ENCODE results near the gene CDKAL1.
A peak's percentile ranks its signal among the peaks of the same experiment; 100 is the strongest.

Gene CDKAL1

DNA sequence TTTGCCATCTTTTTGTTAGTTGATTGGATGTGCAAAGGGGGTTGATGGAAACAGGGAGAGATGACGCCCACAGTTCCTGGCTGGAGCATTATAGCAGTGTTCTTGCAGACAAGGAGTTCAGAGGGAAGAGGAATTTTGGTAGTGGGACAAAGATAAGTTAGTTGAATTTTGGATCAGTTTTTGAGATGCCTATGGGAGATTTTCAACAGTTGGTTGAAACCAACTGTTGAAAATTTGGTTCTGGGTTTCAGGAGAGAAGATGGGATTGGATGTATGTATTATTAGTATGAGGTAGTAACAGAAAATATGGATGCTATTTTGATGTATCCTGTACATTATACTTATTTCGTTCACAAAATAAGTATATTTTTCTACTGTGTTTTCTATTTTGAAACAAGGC lies 274.2 kb downstream of the CDKAL1 start:
- no peak overlapping the region for H3K4ac ChIP-seq (ENCODE audit: low read depth, low read length)
- no peak for DNase-seq
- H2BK5ac ChIP-seq (ENCODE audit: low read length) = no peak overlapping the region
- H3K4me1 ChIP-seq (ENCODE audit: control insufficient read depth, low read depth, low read length) = peaks cover 6% of the 10 kb centered on the region
- H3K23ac ChIP-seq (ENCODE audit: low read length) = no peak overlapping the region
- no peak overlapping the region for H2AK5ac ChIP-seq (ENCODE audit: low read length)
- no peaks in the 10 kb centered on the region for H3K36me3 ChIP-seq (ENCODE audit: control insufficient read depth, insufficient read depth, low read length)
- H3K79me2 ChIP-seq (ENCODE audit: control insufficient read depth, insufficient read depth, low read length) = no peaks in the 10 kb centered on the region
- H3K79me1 ChIP-seq (ENCODE audit: low read length) = no peaks in the 10 kb centered on the region
- no peak overlapping the region for H3K9ac ChIP-seq (ENCODE audit: low read length)
- no peak overlapping the region for H4K5ac ChIP-seq (ENCODE audit: low read length)
- H3K18ac ChIP-seq (ENCODE audit: low read length) = no peak overlapping the region
- no peak overlapping the region for H4K8ac ChIP-seq (ENCODE audit: low read depth, low read length)
- H3K4me3 ChIP-seq (ENCODE audit: low read length) = no peak overlapping the region
- peak overlapping the region; percentile 85 for H2BK15ac ChIP-seq (replicated peaks; ENCODE audit: low read depth)
- no peak overlapping the region for H2BK120ac ChIP-seq (ENCODE audit: low read depth, low read length)
- peak overlapping the region; percentile 38 for H3K56ac ChIP-seq (ENCODE audit: low read length)
- H3K27me3 ChIP-seq (ENCODE audit: insufficient read depth, low read length, poor library complexity) = no peaks in the 10 kb centered on the region
- no peak overlapping the region for H3K4me2 ChIP-seq (ENCODE audit: low read length)
- WGBS (ENCODE audit: extremely low coverage, insufficient coverage, low lambda C conversion rate) = no CpG with 5 or more reads among the region's 2 CpGs
- H3K27ac ChIP-seq (ENCODE audit: low read depth, low read length) = no peak overlapping the region

DNA sequence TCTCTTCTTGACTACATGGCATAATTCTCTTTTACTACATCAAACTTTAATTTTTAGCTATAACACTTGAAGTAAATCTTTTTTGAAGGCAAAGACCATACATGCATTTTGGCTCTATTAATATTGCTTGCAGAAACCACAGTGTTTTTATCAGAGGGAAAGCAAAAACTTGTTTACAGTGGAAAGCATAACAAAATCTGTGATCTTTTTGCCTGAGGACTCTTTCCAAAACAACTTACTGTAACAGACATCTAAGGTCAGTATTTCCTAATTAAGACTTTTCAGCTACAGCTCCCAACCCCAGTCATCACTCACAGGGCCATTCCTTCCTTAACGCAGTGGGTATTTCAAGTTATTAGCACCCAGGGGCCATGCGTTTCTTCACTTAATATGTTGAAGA lies 274.7 kb downstream of the CDKAL1 start:
- H3K27ac ChIP-seq (ENCODE audit: low read depth, low read length) = no peak overlapping the region
- WGBS (ENCODE audit: extremely low coverage, insufficient coverage, low lambda C conversion rate) = no CpG with 5 or more reads among the region's 2 CpGs

DNA sequence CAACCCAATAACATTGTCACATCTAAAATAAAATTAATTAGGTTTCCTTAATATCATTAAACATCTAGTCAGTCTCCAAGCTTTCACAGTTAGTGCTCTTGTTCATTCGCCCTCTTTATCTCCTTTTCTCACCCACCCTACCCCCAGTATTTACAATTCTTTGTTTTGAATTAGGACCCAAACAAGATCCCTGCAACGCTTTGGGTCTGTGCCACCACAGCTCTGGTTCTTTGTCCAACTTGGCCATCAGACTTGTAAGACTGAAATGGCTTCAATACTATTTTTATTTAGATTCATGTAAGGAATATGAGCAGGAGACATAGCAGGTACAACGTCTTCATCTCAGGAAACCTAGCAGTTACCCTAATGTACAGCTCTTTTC lies 276.5 kb downstream of the CDKAL1 start:
- Histone ChIP-seq H3K9ac (ENCODE audit: low read length) (peak overlapping the region; percentile 47), H3K18ac (ENCODE audit: low read length) (peak overlapping the region; percentile 95), H2BK120ac (ENCODE audit: low read depth, low read length) (peak overlapping the region; percentile 93), H3K4me3 (ENCODE audit: low read length) (no peak overlapping the region), H3K4me2 (ENCODE audit: low read length) (no peak overlapping the region), H4K5ac (ENCODE audit: low read length) (no peak overlapping the region), H2AK5ac (ENCODE audit: low read length) (no peak overlapping the region), H3K23ac (ENCODE audit: low read length) (no peak overlapping the region), H3K4me1 (ENCODE audit: control insufficient read depth, low read depth, low read length) (peaks cover 6% of the 10 kb centered on the region), H2BK5ac (ENCODE audit: low read length) (peak overlapping the region; percentile 36), H3K56ac (ENCODE audit: low read length) (peak overlapping the region; percentile 78), H3K79me1 (ENCODE audit: low read length) (no peaks in the 10 kb centered on the region), H2BK15ac (replicated peaks; ENCODE audit: low read depth) (peak overlapping the region; percentile 28), H3K36me3 (ENCODE audit: control insufficient read depth, insufficient read depth, low read length) (no peaks in the 10 kb centered on the region), H3K79me2 (ENCODE audit: control insufficient read depth, insufficient read depth, low read length) (no peaks in the 10 kb centered on the region), H4K8ac (ENCODE audit: low read depth, low read length) (no peak overlapping the region), H3K27me3 (ENCODE audit: insufficient read depth, low read length, poor library complexity) (no peaks in the 10 kb centered on the region), H3K27ac (ENCODE audit: low read depth, low read length) (peak overlapping the region; percentile 92), H3K4ac (ENCODE audit: low read depth, low read length) (no peak overlapping the region)
- no CpG with 5 or more reads among the region's 3 CpGs for WGBS (ENCODE audit: extremely low coverage, insufficient coverage, low lambda C conversion rate)
- no peak for DNase-seq

More for the DNA sequence above, 274.7 kb downstream of the CDKAL1 start:
- H3K79me2 ChIP-seq (ENCODE audit: control insufficient read depth, insufficient read depth, low read length) = no peaks in the 10 kb centered on the region
- no peak overlapping the region for H2BK120ac ChIP-seq (ENCODE audit: low read depth, low read length)
- H2AK5ac ChIP-seq (ENCODE audit: low read length) = no peak overlapping the region
- H4K8ac ChIP-seq (ENCODE audit: low read depth, low read length) = no peak overlapping the region
- no peak overlapping the region for H2BK15ac ChIP-seq (replicated peaks; ENCODE audit: low read depth)
- peaks cover 6% of the 10 kb centered on the region for H3K4me1 ChIP-seq (ENCODE audit: control insufficient read depth, low read depth, low read length)
- no peak overlapping the region for H3K4me2 ChIP-seq (ENCODE audit: low read length)
- H3K36me3 ChIP-seq (ENCODE audit: control insufficient read depth, insufficient read depth, low read length) = no peaks in the 10 kb centered on the region
- H3K79me1 ChIP-seq (ENCODE audit: low read length) = no peaks in the 10 kb centered on the region
- no peak for DNase-seq
- no peak overlapping the region for H3K56ac ChIP-seq (ENCODE audit: low read length)
- no peak overlapping the region for H2BK5ac ChIP-seq (ENCODE audit: low read length)
- H3K23ac ChIP-seq (ENCODE audit: low read length) = no peak overlapping the region
- H3K9ac ChIP-seq (ENCODE audit: low read length) = no peak overlapping the region
- H3K27me3 ChIP-seq (ENCODE audit: insufficient read depth, low read length, poor library complexity) = no peaks in the 10 kb centered on the region
- no peak overlapping the region for H4K5ac ChIP-seq (ENCODE audit: low read length)
- H3K18ac ChIP-seq (ENCODE audit: low read length) = no peak overlapping the region
- H3K4me3 ChIP-seq (ENCODE audit: low read length) = no peak overlapping the region
- no peak overlapping the region for H3K4ac ChIP-seq (ENCODE audit: low read depth, low read length)

DNA sequence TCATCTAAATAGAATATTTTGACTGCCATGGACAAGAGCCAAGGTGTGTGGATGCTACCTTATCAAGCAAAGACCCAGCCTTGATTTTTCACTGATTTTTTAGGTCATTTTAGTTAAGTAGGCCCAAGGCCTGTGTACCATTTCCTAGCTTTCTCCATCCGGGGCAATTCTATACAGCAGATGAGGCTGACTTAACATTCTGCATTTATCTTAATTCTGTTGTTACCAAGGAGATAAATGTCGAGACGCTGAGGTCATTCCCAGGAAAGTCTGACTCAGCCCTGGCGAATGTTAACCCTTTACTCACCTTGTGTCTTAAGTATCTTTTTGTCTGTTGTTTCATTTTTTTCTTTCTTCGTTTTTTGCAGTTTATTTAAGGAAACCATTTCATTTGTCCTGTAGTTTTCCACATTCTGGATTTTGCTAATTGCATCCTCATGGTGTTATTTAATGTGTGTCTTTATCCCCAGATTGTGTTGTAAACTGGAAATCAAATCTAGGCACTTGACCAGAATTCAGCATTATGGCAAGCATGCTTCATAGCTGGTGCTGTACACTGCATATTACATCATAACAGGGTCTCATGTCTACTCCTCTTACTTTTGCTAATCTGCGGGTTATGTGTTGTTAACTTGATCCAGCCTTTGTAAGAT lies 277.0 kb downstream of the CDKAL1 start:
- peak overlapping the region; percentile 92 for H3K27ac ChIP-seq (ENCODE audit: low read depth, low read length)
- WGBS (ENCODE audit: extremely low coverage, insufficient coverage, low lambda C conversion rate) = no CpG with 5 or more reads among the region's 6 CpGs

DNA sequence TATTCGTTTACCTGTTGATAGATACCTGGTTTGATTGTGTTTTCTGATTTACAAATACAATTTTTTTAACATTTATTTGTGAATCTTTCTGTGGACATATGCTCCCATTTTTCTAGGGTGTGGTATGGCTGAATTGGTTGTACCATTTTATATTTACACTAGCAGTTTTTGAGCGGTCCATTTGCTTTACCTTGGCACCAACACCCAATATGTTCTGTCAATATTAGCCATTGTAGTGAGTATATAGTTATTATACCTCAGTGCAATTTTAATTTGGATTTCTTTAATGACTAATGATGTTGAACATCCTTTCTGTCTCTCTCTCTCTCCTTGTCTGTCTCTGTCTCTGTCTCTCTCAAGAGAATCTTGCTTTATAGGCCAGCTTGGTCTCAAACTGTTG lies 278.5 kb downstream of the CDKAL1 start:
- no peaks in the 10 kb centered on the region for H3K36me3 ChIP-seq (ENCODE audit: control insufficient read depth, insufficient read depth, low read length)

More for the DNA sequence above, 277.0 kb downstream of the CDKAL1 start:
- H3K79me1 ChIP-seq (ENCODE audit: low read length) = no peaks in the 10 kb centered on the region
- H3K36me3 ChIP-seq (ENCODE audit: control insufficient read depth, insufficient read depth, low read length) = no peaks in the 10 kb centered on the region
- no peak overlapping the region for H4K5ac ChIP-seq (ENCODE audit: low read length)
- H3K23ac ChIP-seq (ENCODE audit: low read length) = no peak overlapping the region
- no peaks in the 10 kb centered on the region for H3K27me3 ChIP-seq (ENCODE audit: insufficient read depth, low read length, poor library complexity)
- H3K4me1 ChIP-seq (ENCODE audit: control insufficient read depth, low read depth, low read length) = peaks cover 6% of the 10 kb centered on the region
- H3K4ac ChIP-seq (ENCODE audit: low read depth, low read length) = no peak overlapping the region
- H3K56ac ChIP-seq (ENCODE audit: low read length) = peak overlapping the region; percentile 78
- peak overlapping the region; percentile 37 for H2BK5ac ChIP-seq (ENCODE audit: low read length)
- H3K18ac ChIP-seq (ENCODE audit: low read length) = peak overlapping the region; percentile 95
- H3K9ac ChIP-seq (ENCODE audit: low read length) = peak overlapping the region; percentile 47
- H4K8ac ChIP-seq (ENCODE audit: low read depth, low read length) = no peak overlapping the region
- peak overlapping the region; percentile 28 for H2BK15ac ChIP-seq (replicated peaks; ENCODE audit: low read depth)
- H3K4me3 ChIP-seq (ENCODE audit: low read length) = no peak overlapping the region
- H3K79me2 ChIP-seq (ENCODE audit: control insufficient read depth, insufficient read depth, low read length) = no peaks in the 10 kb centered on the region
- DNase-seq = peak; percentile 99
- no peak overlapping the region for H3K4me2 ChIP-seq (ENCODE audit: low read length)
- H2AK5ac ChIP-seq (ENCODE audit: low read length) = no peak overlapping the region
- peak overlapping the region; percentile 93 for H2BK120ac ChIP-seq (ENCODE audit: low read depth, low read length)

DNA sequence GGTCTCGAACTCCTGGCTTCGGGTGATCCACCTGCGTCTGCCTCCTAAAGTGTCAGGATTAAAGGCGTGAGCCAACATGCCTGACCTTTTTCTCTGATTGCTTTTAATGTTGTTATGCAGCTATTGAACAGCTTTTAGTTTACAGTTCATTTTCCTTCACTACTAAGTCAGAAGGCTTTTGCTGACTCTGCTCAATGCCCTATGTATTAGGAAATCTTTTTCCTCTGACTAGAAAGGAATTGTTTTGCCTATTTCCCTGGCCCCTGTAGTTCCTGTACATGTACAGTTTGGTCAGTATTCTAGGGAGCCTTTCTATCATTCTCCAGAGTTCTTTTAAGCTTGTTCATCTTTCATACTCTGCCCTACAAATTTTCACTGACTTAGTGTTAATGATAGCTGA lies 280.2 kb downstream of the CDKAL1 start:
- H3K36me3 ChIP-seq (ENCODE audit: control insufficient read depth, insufficient read depth, low read length) = no peaks in the 10 kb centered on the region
- H2BK15ac ChIP-seq (replicated peaks; ENCODE audit: low read depth) = no peak overlapping the region
- H3K27ac ChIP-seq (ENCODE audit: low read depth, low read length) = no peak overlapping the region
- H3K79me2 ChIP-seq (ENCODE audit: control insufficient read depth, insufficient read depth, low read length) = no peaks in the 10 kb centered on the region
- peaks cover 6% of the 10 kb centered on the region for H3K4me1 ChIP-seq (ENCODE audit: control insufficient read depth, low read depth, low read length)
- no peak overlapping the region for H3K18ac ChIP-seq (ENCODE audit: low read length)
- H3K27me3 ChIP-seq (ENCODE audit: insufficient read depth, low read length, poor library complexity) = no peaks in the 10 kb centered on the region
- H3K4ac ChIP-seq (ENCODE audit: low read depth, low read length) = no peak overlapping the region
- H2BK120ac ChIP-seq (ENCODE audit: low read depth, low read length) = peak overlapping the region; percentile 12
- no peak overlapping the region for H3K9ac ChIP-seq (ENCODE audit: low read length)
- DNase-seq = no peak
- H2BK5ac ChIP-seq (ENCODE audit: low read length) = no peak overlapping the region
- H3K23ac ChIP-seq (ENCODE audit: low read length) = no peak overlapping the region
- no peaks in the 10 kb centered on the region for H3K79me1 ChIP-seq (ENCODE audit: low read length)
- no peak overlapping the region for H3K4me2 ChIP-seq (ENCODE audit: low read length)
- no peak overlapping the region for H4K5ac ChIP-seq (ENCODE audit: low read length)
- no peak overlapping the region for H3K56ac ChIP-seq (ENCODE audit: low read length)
- H2AK5ac ChIP-seq (ENCODE audit: low read length) = no peak overlapping the region
- H3K4me3 ChIP-seq (ENCODE audit: low read length) = no peak overlapping the region
- no CpG with 5 or more reads among the region's 4 CpGs for WGBS (ENCODE audit: extremely low coverage, insufficient coverage, low lambda C conversion rate)
- H4K8ac ChIP-seq (ENCODE audit: low read depth, low read length) = no peak overlapping the region

More for the DNA sequence above, 278.5 kb downstream of the CDKAL1 start:
- Histone ChIP-seq H3K56ac (ENCODE audit: low read length) (no peak overlapping the region), H3K18ac (ENCODE audit: low read length) (no peak overlapping the region), H3K79me1 (ENCODE audit: low read length) (no peaks in the 10 kb centered on the region), H2BK120ac (ENCODE audit: low read depth, low read length) (no peak overlapping the region), H2AK5ac (ENCODE audit: low read length) (no peak overlapping the region), H3K4me3 (ENCODE audit: low read length) (no peak overlapping the region), H3K79me2 (ENCODE audit: control insufficient read depth, insufficient read depth, low read length) (no peaks in the 10 kb centered on the region), H2BK5ac (ENCODE audit: low read length) (no peak overlapping the region), H4K5ac (ENCODE audit: low read length) (no peak overlapping the region), H3K9ac (ENCODE audit: low read length) (no peak overlapping the region), H3K4me1 (ENCODE audit: control insufficient read depth, low read depth, low read length) (peaks cover 6% of the 10 kb centered on the region), H3K4me2 (ENCODE audit: low read length) (no peak overlapping the region), H3K4ac (ENCODE audit: low read depth, low read length) (no peak overlapping the region), H3K23ac (ENCODE audit: low read length) (no peak overlapping the region), H3K27ac (ENCODE audit: low read depth, low read length) (no peak overlapping the region), H2BK15ac (replicated peaks; ENCODE audit: low read depth) (no peak overlapping the region), H3K27me3 (ENCODE audit: insufficient read depth, low read length, poor library complexity) (no peaks in the 10 kb centered on the region), H4K8ac (ENCODE audit: low read depth, low read length) (no peak overlapping the region)
- no CpG with 5 or more reads among the region's 2 CpGs for WGBS (ENCODE audit: extremely low coverage, insufficient coverage, low lambda C conversion rate)
- DNase-seq = no peak
